GM12878 (cell line): Measurements from ENCODE around the gene ESYT3. TPM values are rescaled to one million over a fixed set of nuclear protein-coding genes. Genes with fewer than 3 reads are reported as not detected.

ENCODE experiments used
- ATAC-seq: fragments of 200-7000 bp; cut with Tn5 transposase; 3 replicates; pipeline ENCODE4 v1.9.1; 2020; ENCODE audit warnings: mild to moderate bottlenecking, moderate library complexity
- BruUV-seq: library from RNA; stranded (reverse); fragments of 400-500 nt; replicated peaks from 2 replicates; lab custom pipeline; 2021; lab: Mats Ljungman, UMichigan
- CTCF ChIA-PET: fragments of 300-600 bp; sonication (Branson Sonifier 250); formaldehyde crosslinking; extraction: SDS; loops from one replicate; lab custom pipeline; 2021; ENCODE audit warnings: inconsistent platforms; lab: Yijun Ruan, JAX
- POLR2A ChIA-PET: fragments of 350-600 bp; formaldehyde crosslinking; extraction: SDS; loops from one replicate; lab custom pipeline; 2021; ENCODE audit warnings: inconsistent platforms; lab: Charles Lee
- RAD21 ChIA-PET: fragments of 300-600 bp; sonication (Branson Sonifier 250); formaldehyde crosslinking; loops from one replicate; lab custom pipeline; 2023; ENCODE audit warnings: antibody characterized with exemption; ENCODE audit not compliant: unreplicated experiment; lab: Charles Lee
- SMC1A ChIA-PET: fragments of 300-600 bp; sonication (Branson Sonifier 250); formaldehyde crosslinking; loops from one replicate; lab custom pipeline; 2023; ENCODE audit not compliant: unreplicated experiment, uncharacterized antibody; lab: Charles Lee
- DNase-seq: peaks from one replicate; pipeline ENCODE4 v3.0.0-alpha.2; 2011; ENCODE audit warnings: low read depth, low spot score
- FAIRE-seq: peaks from 3 replicates; lab custom pipeline; 2011; peaks lifted over from hg19 to GRCh38; lab: Jason Lieb, UNC
- H2AFZ ChIP-seq: 2 replicates; pipeline ENCODE4 v1.6.0; 2011; ENCODE audit warnings: low read depth, low read length, control low read depth; ENCODE audit not compliant: control insufficient read depth
- H3K27ac ChIP-seq: 2 replicates; pipeline ENCODE4 v1.5.1; 2011; ENCODE audit warnings: control low read depth; ENCODE audit not compliant: control insufficient read depth, insufficient read depth
- H3K27me3 ChIP-seq, 2 experiments: replicated peaks in 1 of 2; 2 replicates each; pipeline versions ENCODE4 v1.6.0 to v1.6.1; 2011; ENCODE audit warnings: low read length in 1 of 2; ENCODE audit not compliant: control insufficient read depth in 2 of 2, insufficient read depth in 2 of 2
- H3K36me3 ChIP-seq, 2 experiments: 2 replicates each; pipeline ENCODE4 v1.5.1; 2011; ENCODE audit warnings: low read length in 1 of 2; ENCODE audit not compliant: control insufficient read depth in 2 of 2, insufficient read depth in 2 of 2
- H3K4me1 ChIP-seq: 2 replicates; pipeline ENCODE4 v1.6.1; 2011; ENCODE audit warnings: mild to moderate bottlenecking, low read length, moderate library complexity, mixed read lengths; ENCODE audit not compliant: control insufficient read depth, insufficient read depth
- H3K4me2 ChIP-seq: 2 replicates; pipeline ENCODE4 v1.6.0; 2011; ENCODE audit warnings: control low read depth; ENCODE audit not compliant: control insufficient read depth, insufficient read depth
- H3K4me3 ChIP-seq: fragments of 200-600 bp; sonication (generic); 2 replicates; pipeline ENCODE4 v1.5.1; 2016
- H3K79me2 ChIP-seq: 2 replicates; pipeline ENCODE4 v1.6.0; 2011; ENCODE audit warnings: low read length; ENCODE audit not compliant: control insufficient read depth, insufficient read depth
- H3K9ac ChIP-seq: 2 replicates; pipeline ENCODE4 v1.8.0; 2011; ENCODE audit warnings: low read length, control low read depth, mixed read lengths; ENCODE audit not compliant: control insufficient read depth, insufficient read depth
- H3K9me3 ChIP-seq: replicated peaks from 3 replicates; pipeline ENCODE4 v1.5.1; 2011; ENCODE audit warnings: mild to moderate bottlenecking, low read length; ENCODE audit not compliant: control insufficient read depth, insufficient read depth
- H4K20me1 ChIP-seq: 2 replicates; pipeline ENCODE4 v1.6.0; 2011; ENCODE audit not compliant: control insufficient read depth, insufficient read depth
- ASH2L ChIP-seq: fragments of 300-600, 200-600 bp; sonication (generic); IDR thresholded peaks from 2 replicates; pipeline ENCODE4 v1.6.1; 2017; ENCODE audit warnings: low read depth, mild to moderate bottlenecking, borderline replicate concordance
- CHD4 ChIP-seq: fragments of 200-600 bp; sonication (generic); IDR thresholded peaks from 2 replicates; pipeline ENCODE4 v1.6.1; 2016; ENCODE audit warnings: mild to moderate bottlenecking
- CREM ChIP-seq: IDR thresholded peaks from 2 replicates; pipeline ENCODE4 v1.6.1; 2014; ENCODE audit warnings: antibody characterized with exemption, low read depth
- ESRRA ChIP-seq: IDR thresholded peaks from 2 replicates; pipeline ENCODE4 v1.6.1; 2012; ENCODE audit warnings: mild to moderate bottlenecking, low read length, improper control_type of control experiment
- HCFC1 ChIP-seq: fragments of 150-350 bp; IDR thresholded peaks from 2 replicates; pipeline ENCODE4 v1.6.1; 2014; ENCODE audit warnings: low read length
- HDAC6 ChIP-seq: fragments of 200-600 bp; sonication (generic); IDR thresholded peaks from one replicate; pipeline ENCODE4 v1.8.0; 2017; ENCODE audit warnings: antibody characterized with exemption; ENCODE audit not compliant: unreplicated experiment
- IKZF2 ChIP-seq, 2 experiments: fragments of 450-650 bp; IDR thresholded peaks; 2 replicates each; pipeline ENCODE4 v1.6.1; 2017; ENCODE audit warnings: mild to moderate bottlenecking in 2 of 2, moderate library complexity in 2 of 2
- JUND ChIP-seq: IDR thresholded peaks from 2 replicates; pipeline ENCODE4 v1.6.1; 2012; ENCODE audit warnings: low read depth, mild to moderate bottlenecking, low read length, improper control_type of control experiment, moderate library complexity
- KDM1A ChIP-seq: fragments of 200-600 bp; sonication (generic); IDR thresholded peaks from 2 replicates; pipeline ENCODE4 v1.6.1; 2016; ENCODE audit warnings: borderline replicate concordance
- MEF2A ChIP-seq: IDR thresholded peaks from 2 replicates; pipeline ENCODE4 v1.6.1; 2011; ENCODE audit warnings: low read depth, mild to moderate bottlenecking, low read length, moderate library complexity; ENCODE audit not compliant: insufficient read depth
- POU2F2 ChIP-seq: IDR thresholded peaks from 3 replicates; pipeline ENCODE4 v1.6.1; 2011; ENCODE audit warnings: low read depth, mild to moderate bottlenecking, low read length, borderline replicate concordance
- STAT1 ChIP-seq: fragments of 450-650 bp; conservative IDR thresholded peaks from 2 replicates; pipeline ENCODE4 v1.6.1; 2014; ENCODE audit warnings: antibody characterized with exemption, mild to moderate bottlenecking
- TCF3 ChIP-seq: IDR thresholded peaks from 2 replicates; pipeline ENCODE4 v1.6.1; 2012; ENCODE audit warnings: low read depth, mild to moderate bottlenecking, low read length, borderline replicate concordance; ENCODE audit not compliant: insufficient read depth
- WRNIP1 ChIP-seq: IDR thresholded peaks from 2 replicates; pipeline ENCODE4 v1.6.1; 2011; ENCODE audit warnings: low read depth, low read length, improper control_type of control experiment, borderline replicate concordance
- YBX1 ChIP-seq: fragments of 450-650 bp; IDR thresholded peaks from 2 replicates; pipeline ENCODE4 v1.6.1; 2016; ENCODE audit warnings: antibody characterized with exemption
- WGBS: methylation state at CpG from one replicate; pipeline ENCODE4 v1.1.6; 2016; ENCODE audit warnings: low lambda C conversion rate; ENCODE audit not compliant: insufficient replicate concordance, insufficient coverage; ENCODE audit errors: missing lambda C conversion rate; 5-methylcytosine and 5-hydroxymethylcytosine counted together
- in situ Hi-C: fragments of 300-500 bp; cut with MboI; formaldehyde crosslinking; loops from 9 replicates; pipeline ENCODE4 v1.14.3; 2018; ENCODE audit warnings: mixed read lengths
- intact Hi-C: fragments of 100-400 bp; cut with micrococcal nuclease; formaldehyde crosslinking; loops from one replicate; pipeline ENCODE4 v1.14.2; 2022; ENCODE audit not compliant: unreplicated experiment
- polyA plus RNA-seq, 11 experiments: library from polyadenylated mRNA; depleted of rRNA in 4 of 11; unstranded in 6 of 11; stranded (reverse) in 5 of 11; fragments of >200 nt; fragmentation: Nextera tagmentation in 4 of 11; fragmentation: Illumina TruSeq in 1 of 11; extraction: Ambion mirVana in 4 of 11; extraction: Trizol in 1 of 11; gene quantifications; 1 replicate in 1 of 11; 2 replicates in 10 of 11; pipeline versions ENCODE4 v1.2.1 to v1.2.3, GENCODE V29; 2011 to 2016; ENCODE audit warnings: inconsistent platforms in 2 of 11, missing spikeins in 2 of 11, low read depth in 1 of 11
- total RNA-seq, 4 experiments: library from RNA; depleted of rRNA in 3 of 4; stranded (reverse); fragments of >200 nt in 3 of 4; fragmentation: Illumina TruSeq in 1 of 4; extraction: Trizol in 1 of 4; gene quantifications; 2 replicates each; pipeline versions ENCODE4 v1.2.1 to v1.2.3, GENCODE V29; 2013 to 2021
- TF ChIP-seq, protein P1 (sequence below): IDR thresholded peaks from 2 replicates; pipeline ENCODE4 v1.6.1; 2012; ENCODE audit warnings: mild to moderate bottlenecking, low read depth, low read length
- TF ChIP-seq, protein P2 (sequence below): fragments of 450-650 bp; IDR thresholded peaks from 2 replicates; pipeline ENCODE4 v1.6.1; 2017; ENCODE audit warnings: mild to moderate bottlenecking
- TF ChIP-seq, protein P3 (sequence below): IDR thresholded peaks from 2 replicates; pipeline ENCODE4 v1.6.1; 2012; ENCODE audit warnings: low read length, inconsistent platforms
- TF ChIP-seq, protein P4 (sequence below): IDR thresholded peaks from 2 replicates; pipeline ENCODE4 v1.6.1; 2011; ENCODE audit warnings: borderline replicate concordance, low read depth, mild to moderate bottlenecking, moderate library complexity, mixed read lengths, low read length; ENCODE audit not compliant: insufficient read depth; ENCODE audit errors: extremely low read length

The ESYT3 gene
- total and polyA plus RNA-seq, 10 of the 15 experiments (the other 5 are each of a cell fraction or from before 2014, with no cell fraction given) = not detected

DNA sequence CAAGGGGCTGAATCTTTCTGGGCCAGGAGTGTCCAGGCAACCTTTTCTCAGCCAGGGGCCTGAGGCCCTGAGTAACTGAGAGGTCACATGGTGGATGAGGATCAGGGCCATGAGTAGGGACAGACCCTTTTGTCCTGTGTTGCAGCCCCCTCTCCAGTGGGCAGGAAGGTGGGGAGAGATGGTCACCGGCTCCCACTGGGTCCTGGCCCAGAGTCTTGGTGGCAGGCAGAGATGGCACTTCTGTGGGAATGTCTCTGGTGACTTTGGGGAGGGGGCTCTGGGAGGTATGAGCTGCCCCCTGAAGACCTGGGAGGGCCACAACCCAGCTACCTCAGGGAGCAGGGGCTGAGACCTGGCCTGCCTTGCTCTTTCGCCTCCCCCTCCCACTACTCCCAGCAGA, 6.8 kb downstream of the ESYT3 start:
- in situ Hi-C loops = no loop called here
- no peak for FAIRE-seq
- BruUV-seq = no TSS peak
- H3K4me3 ChIP-seq = no peak overlapping the region
- WGBS = 21% methylated on average over 2 of the region's 2 CpGs
- H3K79me2 ChIP-seq = no peaks in the 10 kb centered on the region
- intact Hi-C loops = no loop called here
- ChIA-PET CTCF (no interaction called here), SMC1A (no interaction called here), POLR2A (no interaction called here), RAD21 (no interaction called here)
- DNase-seq = no peak
- no peak overlapping the region for H3K27ac ChIP-seq
- no peaks in the 10 kb centered on the region for H3K36me3 ChIP-seq
- no peak for ATAC-seq
- no peaks in the 10 kb centered on the region for H3K9me3 ChIP-seq
- H3K9ac ChIP-seq = no peak overlapping the region
- peaks cover 0 to 9% of the 10 kb centered on the region in 2 experiments; a peak in 3 of 4 replicates for H3K27me3 ChIP-seq
- no peaks in the 10 kb centered on the region for H3K4me1 ChIP-seq
- H3K4me2 ChIP-seq = no peak overlapping the region
- no peak overlapping the region for H2AFZ ChIP-seq
- TF ChIP-seq POU2F2 = no peak
- TF ChIP-seq CHD4 = no peak
- TF ChIP-seq ESRRA = no peak
- no peak for TF ChIP-seq JUND
- no peak for TF ChIP-seq CREM
- no peak for TF ChIP-seq HCFC1
- TF ChIP-seq, protein P1, sequence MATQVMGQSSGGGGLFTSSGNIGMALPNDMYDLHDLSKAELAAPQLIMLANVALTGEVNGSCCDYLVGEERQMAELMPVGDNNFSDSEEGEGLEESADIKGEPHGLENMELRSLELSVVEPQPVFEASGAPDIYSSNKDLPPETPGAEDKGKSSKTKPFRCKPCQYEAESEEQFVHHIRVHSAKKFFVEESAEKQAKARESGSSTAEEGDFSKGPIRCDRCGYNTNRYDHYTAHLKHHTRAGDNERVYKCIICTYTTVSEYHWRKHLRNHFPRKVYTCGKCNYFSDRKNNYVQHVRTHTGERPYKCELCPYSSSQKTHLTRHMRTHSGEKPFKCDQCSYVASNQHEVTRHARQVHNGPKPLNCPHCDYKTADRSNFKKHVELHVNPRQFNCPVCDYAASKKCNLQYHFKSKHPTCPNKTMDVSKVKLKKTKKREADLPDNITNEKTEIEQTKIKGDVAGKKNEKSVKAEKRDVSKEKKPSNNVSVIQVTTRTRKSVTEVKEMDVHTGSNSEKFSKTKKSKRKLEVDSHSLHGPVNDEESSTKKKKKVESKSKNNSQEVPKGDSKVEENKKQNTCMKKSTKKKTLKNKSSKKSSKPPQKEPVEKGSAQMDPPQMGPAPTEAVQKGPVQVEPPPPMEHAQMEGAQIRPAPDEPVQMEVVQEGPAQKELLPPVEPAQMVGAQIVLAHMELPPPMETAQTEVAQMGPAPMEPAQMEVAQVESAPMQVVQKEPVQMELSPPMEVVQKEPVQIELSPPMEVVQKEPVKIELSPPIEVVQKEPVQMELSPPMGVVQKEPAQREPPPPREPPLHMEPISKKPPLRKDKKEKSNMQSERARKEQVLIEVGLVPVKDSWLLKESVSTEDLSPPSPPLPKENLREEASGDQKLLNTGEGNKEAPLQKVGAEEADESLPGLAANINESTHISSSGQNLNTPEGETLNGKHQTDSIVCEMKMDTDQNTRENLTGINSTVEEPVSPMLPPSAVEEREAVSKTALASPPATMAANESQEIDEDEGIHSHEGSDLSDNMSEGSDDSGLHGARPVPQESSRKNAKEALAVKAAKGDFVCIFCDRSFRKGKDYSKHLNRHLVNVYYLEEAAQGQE = no peak
- no peak for TF ChIP-seq STAT1
- TF ChIP-seq WRNIP1 = no peak
- TF ChIP-seq HDAC6 = no peak
- TF ChIP-seq, protein P2, sequence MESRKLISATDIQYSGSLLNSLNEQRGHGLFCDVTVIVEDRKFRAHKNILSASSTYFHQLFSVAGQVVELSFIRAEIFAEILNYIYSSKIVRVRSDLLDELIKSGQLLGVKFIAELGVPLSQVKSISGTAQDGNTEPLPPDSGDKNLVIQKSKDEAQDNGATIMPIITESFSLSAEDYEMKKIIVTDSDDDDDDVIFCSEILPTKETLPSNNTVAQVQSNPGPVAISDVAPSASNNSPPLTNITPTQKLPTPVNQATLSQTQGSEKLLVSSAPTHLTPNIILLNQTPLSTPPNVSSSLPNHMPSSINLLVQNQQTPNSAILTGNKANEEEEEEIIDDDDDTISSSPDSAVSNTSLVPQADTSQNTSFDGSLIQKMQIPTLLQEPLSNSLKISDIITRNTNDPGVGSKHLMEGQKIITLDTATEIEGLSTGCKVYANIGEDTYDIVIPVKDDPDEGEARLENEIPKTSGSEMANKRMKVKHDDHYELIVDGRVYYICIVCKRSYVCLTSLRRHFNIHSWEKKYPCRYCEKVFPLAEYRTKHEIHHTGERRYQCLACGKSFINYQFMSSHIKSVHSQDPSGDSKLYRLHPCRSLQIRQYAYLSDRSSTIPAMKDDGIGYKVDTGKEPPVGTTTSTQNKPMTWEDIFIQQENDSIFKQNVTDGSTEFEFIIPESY = no peak
- no peak for TF ChIP-seq ASH2L
- TF ChIP-seq, protein P3, sequence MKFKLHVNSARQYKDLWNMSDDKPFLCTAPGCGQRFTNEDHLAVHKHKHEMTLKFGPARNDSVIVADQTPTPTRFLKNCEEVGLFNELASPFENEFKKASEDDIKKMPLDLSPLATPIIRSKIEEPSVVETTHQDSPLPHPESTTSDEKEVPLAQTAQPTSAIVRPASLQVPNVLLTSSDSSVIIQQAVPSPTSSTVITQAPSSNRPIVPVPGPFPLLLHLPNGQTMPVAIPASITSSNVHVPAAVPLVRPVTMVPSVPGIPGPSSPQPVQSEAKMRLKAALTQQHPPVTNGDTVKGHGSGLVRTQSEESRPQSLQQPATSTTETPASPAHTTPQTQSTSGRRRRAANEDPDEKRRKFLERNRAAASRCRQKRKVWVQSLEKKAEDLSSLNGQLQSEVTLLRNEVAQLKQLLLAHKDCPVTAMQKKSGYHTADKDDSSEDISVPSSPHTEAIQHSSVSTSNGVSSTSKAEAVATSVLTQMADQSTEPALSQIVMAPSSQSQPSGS = no peak
- TF ChIP-seq MEF2A = no peak
- no peak for TF ChIP-seq KDM1A
- TF ChIP-seq TCF3 = no peak
- TF ChIP-seq YBX1 = no peak
- TF ChIP-seq, protein P4, sequence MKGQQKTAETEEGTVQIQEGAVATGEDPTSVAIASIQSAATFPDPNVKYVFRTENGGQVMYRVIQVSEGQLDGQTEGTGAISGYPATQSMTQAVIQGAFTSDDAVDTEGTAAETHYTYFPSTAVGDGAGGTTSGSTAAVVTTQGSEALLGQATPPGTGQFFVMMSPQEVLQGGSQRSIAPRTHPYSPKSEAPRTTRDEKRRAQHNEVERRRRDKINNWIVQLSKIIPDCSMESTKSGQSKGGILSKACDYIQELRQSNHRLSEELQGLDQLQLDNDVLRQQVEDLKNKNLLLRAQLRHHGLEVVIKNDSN = no peak
- no peak for TF ChIP-seq IKZF2 (IDR thresholded peaks at IDR 0.05)
- H4K20me1 ChIP-seq = no peaks in the 10 kb centered on the region
